A549 (cell line): Measurements from ENCODE around the gene AGA.

Experiments used
- CTCF ChIP-seq: fragments of >200 bp; sonication (Bioruptor Twin); formaldehyde crosslinking; IDR thresholded peaks from 3 replicates; pipeline ENCODE4 v1.5.1; 2016
- JUN ChIP-seq, 2 experiments: fragments of >200 bp; sonication (Bioruptor Twin); formaldehyde crosslinking; IDR thresholded peaks; 2 replicates in 1 of 2; 3 replicates in 1 of 2; pipeline ENCODE4 v1.6.1; 2016 to 2017
- POLR2A ChIP-seq: IDR thresholded peaks from 2 replicates; pipeline ENCODE4 v1.6.1; 2012; ENCODE audit warnings: mild to moderate bottlenecking, low read length
- RAD21 ChIP-seq, 2 experiments: fragments of >200 bp in 1 of 2; sonication (Bioruptor Twin) in 1 of 2; formaldehyde crosslinking in 1 of 2; IDR thresholded peaks in 1 of 2; conservative IDR thresholded peaks in 1 of 2; 2 replicates in 1 of 2; 3 replicates in 1 of 2; pipeline ENCODE4 v1.6.1; 2012 to 2018; ENCODE audit warnings: inconsistent platforms in 1 of 2
- SMC3 ChIP-seq: fragments of >200 bp; sonication (Bioruptor Twin); formaldehyde crosslinking; IDR thresholded peaks from 3 replicates; pipeline ENCODE4 v1.6.1; 2018; ENCODE audit warnings: inconsistent platforms
- ZSCAN20 ChIP-seq: fragments of 250-450 bp; sonication (Bioruptor Pico); IDR thresholded peaks from 2 replicates; pipeline ENCODE4 v1.8.0; 2022; ENCODE audit warnings: mild to moderate bottlenecking, moderate library complexity
- TF ChIP-seq, protein P1 (sequence below): fragments of 450-650 bp; IDR thresholded peaks from 2 replicates; pipeline ENCODE4 v1.6.1; 2014; ENCODE audit warnings: antibody characterized with exemption

GRCh38 chr4:177487977-177488376 lies 45.7 kb upstream of the AGA start:
- no peak for TF ChIP-seq POLR2A
- no peak for TF ChIP-seq CTCF
- no peak for TF ChIP-seq ZSCAN20 (CRISPR knock-in tag)
- no peak for TF ChIP-seq JUN (IDR thresholded peaks at IDR 0.05)
- TF ChIP-seq, protein P1, sequence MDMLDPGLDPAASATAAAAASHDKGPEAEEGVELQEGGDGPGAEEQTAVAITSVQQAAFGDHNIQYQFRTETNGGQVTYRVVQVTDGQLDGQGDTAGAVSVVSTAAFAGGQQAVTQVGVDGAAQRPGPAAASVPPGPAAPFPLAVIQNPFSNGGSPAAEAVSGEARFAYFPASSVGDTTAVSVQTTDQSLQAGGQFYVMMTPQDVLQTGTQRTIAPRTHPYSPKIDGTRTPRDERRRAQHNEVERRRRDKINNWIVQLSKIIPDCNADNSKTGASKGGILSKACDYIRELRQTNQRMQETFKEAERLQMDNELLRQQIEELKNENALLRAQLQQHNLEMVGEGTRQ = no peak
- TF ChIP-seq RAD21 (conservative IDR thresholded peaks at IDR 0.05 in 1 of 2, IDR thresholded peaks at IDR 0.05 in 1 of 2) = no peak
- TF ChIP-seq SMC3 = no peak
